SU-DHL-6 (cell line): ENCODE results near the gene TMPRSS11B.

Experiments used
- EZH2phosphoT487 ChIP-seq: fragments of 200-600 bp; sonication (generic), shearing (Covaris generic); conservative IDR thresholded peaks from 2 replicates; pipeline ENCODE4 v1.6.1; 2018; ENCODE audit warnings: mild to moderate bottlenecking, antibody characterized with exemption, low read length, moderate library complexity, mixed read lengths
- TF ChIP-seq, protein P1 (sequence below): fragments of 200-600 bp; sonication (generic); IDR thresholded peaks from one replicate; pipeline ENCODE4 v1.5.1; 2017; ENCODE audit warnings: antibody characterized with exemption, mild to moderate bottlenecking, low read length, moderate library complexity; ENCODE audit not compliant: insufficient read depth, poor library complexity, severe bottlenecking

- TF ChIP-seq, protein P1, sequence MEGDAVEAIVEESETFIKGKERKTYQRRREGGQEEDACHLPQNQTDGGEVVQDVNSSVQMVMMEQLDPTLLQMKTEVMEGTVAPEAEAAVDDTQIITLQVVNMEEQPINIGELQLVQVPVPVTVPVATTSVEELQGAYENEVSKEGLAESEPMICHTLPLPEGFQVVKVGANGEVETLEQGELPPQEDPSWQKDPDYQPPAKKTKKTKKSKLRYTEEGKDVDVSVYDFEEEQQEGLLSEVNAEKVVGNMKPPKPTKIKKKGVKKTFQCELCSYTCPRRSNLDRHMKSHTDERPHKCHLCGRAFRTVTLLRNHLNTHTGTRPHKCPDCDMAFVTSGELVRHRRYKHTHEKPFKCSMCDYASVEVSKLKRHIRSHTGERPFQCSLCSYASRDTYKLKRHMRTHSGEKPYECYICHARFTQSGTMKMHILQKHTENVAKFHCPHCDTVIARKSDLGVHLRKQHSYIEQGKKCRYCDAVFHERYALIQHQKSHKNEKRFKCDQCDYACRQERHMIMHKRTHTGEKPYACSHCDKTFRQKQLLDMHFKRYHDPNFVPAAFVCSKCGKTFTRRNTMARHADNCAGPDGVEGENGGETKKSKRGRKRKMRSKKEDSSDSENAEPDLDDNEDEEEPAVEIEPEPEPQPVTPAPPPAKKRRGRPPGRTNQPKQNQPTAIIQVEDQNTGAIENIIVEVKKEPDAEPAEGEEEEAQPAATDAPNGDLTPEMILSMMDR: no peak
- TF ChIP-seq EZH2phosphoT487: no peak
These were observed 26.9 kb upstream of the TMPRSS11B start for GRCh38 chr4:68272380-68272779.
